Left cardiac atrium (tissue), 4 donors: ENCODE measurements around the gene GUCA2A. TPM values are rescaled to one million over a fixed set of nuclear protein-coding genes. Genes with fewer than 3 reads are reported as not detected.
"Not testable (repeated sequence)": the region's sequence is repeated elsewhere in the genome, so short reads cannot be mapped to it uniquely, and the experiment has no call there.

Experiments used
- ATAC-seq, 2 donors: fragments of 200-7000 bp; cut with Tn5 transposase; one replicate each; pipeline ENCODE4 v1.9.1; 2020; ENCODE audit warnings: mild to moderate bottlenecking in 2 of 2, moderate library complexity in 2 of 2
- DNase-seq: peaks from one replicate; pipeline ENCODE4 v3.0.0-alpha.2; 2020
- intact Hi-C, 2 donors: fragments of 100-400 bp; cut with DNase I; formaldehyde crosslinking; loops; one replicate each; pipeline versions ENCODE4 v1.14.1 to v1.15.1; 2022 to 2023
- long read RNA-seq: library from polyadenylated mRNA; unstranded; transcript quantifications from one replicate; pipeline ENCODE4 v2.0.0, GENCODE V29; 2021
- total RNA-seq, 2 donors: library from RNA; stranded (reverse); fragmentation: NEBNext Ultra II Directional; extraction: Animal tissue kit (Norgen Biotek cat#: 25700); gene quantifications; one replicate each; pipeline ENCODE4 v1.2.1, GENCODE V29; 2021
- donor health status: DM: no; HTN: yes; CAD: no.
- donor health status: DM: no; HTN: yes; CAD: no; lungs with severe emphysema.
- donor health status: DM: yes; HTN: yes; CAD: no.
- donor health status: Dilated cardiomyopathy.

Gene GUCA2A
- not detected for total RNA-seq
- long read RNA-seq, result 0 reads

GRCh38 chr1:42164551-42165420 lies at the start of gene GUCA2A:
Gene GUCA2A, minus strand, starts transcription at chr1:42164745. Its CDS starts 33 bp downstream, at chr1:42164712.
- no peak for ATAC-seq
- intact Hi-C loops, result no loop called here
- no peak for DNase-seq

GRCh38 chr1:42211224-42211623 lies 46.7 kb upstream of the GUCA2A start:
- ATAC-seq, result no peak
- intact Hi-C loops, result no loop called here
- DNase-seq, result no peak

GRCh38 chr1:42210421-42211133 lies 46.0 kb upstream of the GUCA2A start:
- ATAC-seq (no peak), DNase-seq (no peak)
- intact Hi-C loops, result no loop called here

GRCh38 chr1:42209526-42210251 lies 45.1 kb upstream of the GUCA2A start:
- DNase-seq (no peak), ATAC-seq (no peak)
- intact Hi-C loops, result no loop called here

- DNase-seq, ATAC-seq, intact Hi-C loops: not testable (repeated sequence)
These were observed 42.4 kb upstream of the GUCA2A start for GRCh38 chr1:42206930-42207329.

GRCh38 chr1:42206164-42206563 lies 41.6 kb upstream of the GUCA2A start:
- intact Hi-C loops, result no loop called here
- DNase-seq (no peak), ATAC-seq (no peak)

- DNase-seq (no peak), ATAC-seq (no peak)
- intact Hi-C loops, result no loop called here
These were observed 37.4 kb upstream of the GUCA2A start for GRCh38 chr1:42201986-42202385.

GRCh38 chr1:42198251-42198650 lies 33.7 kb upstream of the GUCA2A start:
- no peak for DNase-seq
- no peak for ATAC-seq
- intact Hi-C loops, result no loop called here

GRCh38 chr1:42195841-42196240 lies 31.3 kb upstream of the GUCA2A start:
- intact Hi-C loops, result no loop called here

GRCh38 chr1:42192106-42192505 lies 27.6 kb upstream of the GUCA2A start:
- DNase-seq (no peak), ATAC-seq (no peak)
- intact Hi-C loops, result no loop called here

More at GRCh38 chr1:42195841-42196240, 31.3 kb upstream of the GUCA2A start:
- DNase-seq, result no peak
- ATAC-seq, result no peak

- ATAC-seq (no peak), DNase-seq (no peak)
- intact Hi-C loops, result no loop called here
These were observed 26.8 kb upstream of the GUCA2A start for GRCh38 chr1:42191319-42191718.

- intact Hi-C loops, result no loop called here
- DNase-seq (no peak), ATAC-seq (no peak)
These were observed 25.6 kb upstream of the GUCA2A start for GRCh38 chr1:42189931-42190853.

GRCh38 chr1:42186152-42186551 lies 21.6 kb upstream of the GUCA2A start:
- intact Hi-C loops, result no loop called here
- DNase-seq (no peak), ATAC-seq (no peak)

GRCh38 chr1:42184616-42185015 lies 20.1 kb upstream of the GUCA2A start:
- ATAC-seq (no peak), DNase-seq (no peak)
- intact Hi-C loops, result no loop called here

- DNase-seq (no peak), ATAC-seq (no peak)
- intact Hi-C loops, result no loop called here
These were observed 19.4 kb upstream of the GUCA2A start for GRCh38 chr1:42183957-42184268.

GRCh38 chr1:42183210-42183956 lies 18.8 kb upstream of the GUCA2A start:
- no peak for ATAC-seq
- intact Hi-C loops, result no loop called here
- no peak for DNase-seq

- DNase-seq (no peak), ATAC-seq (no peak)
- intact Hi-C loops, result no loop called here
These were observed 17.1 kb upstream of the GUCA2A start for GRCh38 chr1:42181687-42182086.

GRCh38 chr1:42179900-42180329 lies 15.4 kb upstream of the GUCA2A start:
- no peak for ATAC-seq
- intact Hi-C loops, result loop anchor here in 1 of 2 donors (5.0 kb wide), 1 partner anchor 152 kb away; no protein-coding TSS in a partner anchor
- no peak for DNase-seq
